ENCODE measurements around the gene PRH2.

Gene PRH2

GRCh38 chr12:10928746-10929286 lies at the start of gene PRH2:
TSS of gene PRH2 (plus strand) at chr12:10929236. CDS start at chr12:10929274, 38 bp downstream.
- no peak for DNase-seq (ENCODE audit: low read depth in 1 of 2, low spot score in 1 of 2)

- no peak for DNase-seq (ENCODE audit: low read depth in 1 of 2, low spot score in 1 of 2)
These were observed 44.8 kb upstream of the PRH2 start, which contains the start of gene PRH1 for GRCh38 chr12:10884086-10884725. TSS of gene PRH1 (minus strand) at chr12:10884255. CDS start at chr12:10884217, 38 bp downstream.

GRCh38 chr12:10889226-10889625 lies 39.8 kb upstream of the PRH2 start:
- no peak for DNase-seq (ENCODE audit: low read depth in 1 of 2, low spot score in 1 of 2)

- no peak for DNase-seq (ENCODE audit: low read depth in 1 of 2, low spot score in 1 of 2)
These were observed 37.1 kb upstream of the PRH2 start for GRCh38 chr12:10891937-10892336.

GRCh38 chr12:10896854-10897253 lies 32.2 kb upstream of the PRH2 start:
- no peak for DNase-seq (ENCODE audit: low read depth in 1 of 2, low spot score in 1 of 2)

GRCh38 chr12:10900530-10900929 lies 28.5 kb upstream of the PRH2 start:
- no peak for DNase-seq (ENCODE audit: low read depth in 1 of 2, low spot score in 1 of 2)

GRCh38 chr12:10900972-10901371 lies 28.1 kb upstream of the PRH2 start:
- no peak for DNase-seq (ENCODE audit: low read depth in 1 of 2, low spot score in 1 of 2)

GRCh38 chr12:10901427-10901826 lies 27.6 kb upstream of the PRH2 start:
- no peak for DNase-seq (ENCODE audit: low read depth in 1 of 2, low spot score in 1 of 2)

GRCh38 chr12:10904686-10905085 lies 24.4 kb upstream of the PRH2 start:
- no peak for DNase-seq (ENCODE audit: low read depth in 1 of 2, low spot score in 1 of 2)

- DNase-seq (ENCODE audit: low read depth in 1 of 2, low spot score in 1 of 2), result no peak
These were observed 19.6 kb upstream of the PRH2 start, which contains the start of gene TAS2R13 for GRCh38 chr12:10909462-10909861. TSS of gene TAS2R13 (minus strand) at chr12:10909562. CDS start at chr12:10909298, 264 bp downstream.

GRCh38 chr12:10910380-10910779 lies 18.7 kb upstream of the PRH2 start:
- no peak for DNase-seq (ENCODE audit: low read depth in 1 of 2, low spot score in 1 of 2)

- no peak for DNase-seq (ENCODE audit: low read depth in 1 of 2, low spot score in 1 of 2)
These were observed 9.2 kb upstream of the PRH2 start for GRCh38 chr12:10919809-10920208.

GRCh38 chr12:10926269-10926668 lies 2.8 kb upstream of the PRH2 start:
- DNase-seq (ENCODE audit: low read depth in 1 of 2, low spot score in 1 of 2), result no peak

- DNase-seq (ENCODE audit: low read depth in 1 of 2, low spot score in 1 of 2), result no peak
These were observed 7.5 kb downstream of the PRH2 start for GRCh38 chr12:10936506-10936905.

GRCh38 chr12:10939163-10939562 lies 10.1 kb downstream of the PRH2 start, which contains the start of gene TAS2R14:
TSS of gene TAS2R14 (minus strand) at chr12:10939263. CDS start at chr12:10939207, 56 bp downstream.
- no peak for DNase-seq (ENCODE audit: low read depth in 1 of 2, low spot score in 1 of 2)

GRCh38 chr12:10940389-10940788 lies 11.4 kb downstream of the PRH2 start:
- DNase-seq (ENCODE audit: low read depth in 1 of 2, low spot score in 1 of 2), result no peak

- DNase-seq (ENCODE audit: low read depth in 1 of 2, low spot score in 1 of 2), result no peak
These were observed 12.3 kb downstream of the PRH2 start for GRCh38 chr12:10941369-10941768.

- no peak for DNase-seq (ENCODE audit: low read depth in 1 of 2, low spot score in 1 of 2)
These were observed 13.0 kb downstream of the PRH2 start for GRCh38 chr12:10941916-10942607.

GRCh38 chr12:10943167-10943566 lies 14.1 kb downstream of the PRH2 start:
- no peak for DNase-seq (ENCODE audit: low read depth in 1 of 2, low spot score in 1 of 2)

GRCh38 chr12:10952645-10953044 lies 23.6 kb downstream of the PRH2 start:
- no peak for DNase-seq (ENCODE audit: low read depth in 1 of 2, low spot score in 1 of 2)

- DNase-seq (ENCODE audit: low read depth in 1 of 2, low spot score in 1 of 2), result no peak
These were observed 27.0 kb downstream of the PRH2 start for GRCh38 chr12:10956085-10956484.

- no peak for DNase-seq (ENCODE audit: low read depth in 1 of 2, low spot score in 1 of 2)
These were observed 28.7 kb downstream of the PRH2 start for GRCh38 chr12:10957741-10958140.
